Measurements from ENCODE around the gene RASL10A.

RASL10A gene

GRCh38 chr22:29340566-29340965 is 25.1 kb upstream of the RASL10A start:
- no peak for DNase-seq
- in situ Hi-C loops (cut with MboI; ENCODE audit: low pct_unique_long_range_greater_than_20kb, low sequenced_read_pairs), result no loop called here

GRCh38 chr22:29339381-29340235 is 24.1 kb upstream of the RASL10A start:
- no peak for DNase-seq
- in situ Hi-C loops (cut with MboI; ENCODE audit: low pct_unique_long_range_greater_than_20kb, low sequenced_read_pairs), result no loop called here

- DNase-seq, result no peak
- in situ Hi-C loops (cut with MboI; ENCODE audit: low pct_unique_long_range_greater_than_20kb, low sequenced_read_pairs), result no loop called here
These were observed 22.9 kb upstream of the RASL10A start for GRCh38 chr22:29338398-29338797.

GRCh38 chr22:29337631-29338284 is 22.3 kb upstream of the RASL10A start:
- DNase-seq, result no peak
- in situ Hi-C loops (cut with MboI; ENCODE audit: low pct_unique_long_range_greater_than_20kb, low sequenced_read_pairs), result no loop called here

- DNase-seq, result no peak
- in situ Hi-C loops (cut with MboI; ENCODE audit: low pct_unique_long_range_greater_than_20kb, low sequenced_read_pairs), result no loop called here
These were observed 21.4 kb upstream of the RASL10A start for GRCh38 chr22:29336751-29337490.

GRCh38 chr22:29335656-29336055 is 20.2 kb upstream of the RASL10A start:
- no peak for DNase-seq

GRCh38 chr22:29334696-29335344 is 19.3 kb upstream of the RASL10A start:
- in situ Hi-C loops (cut with MboI; ENCODE audit: low pct_unique_long_range_greater_than_20kb, low sequenced_read_pairs), result no loop called here
- DNase-seq, result no peak

More at GRCh38 chr22:29335656-29336055, 20.2 kb upstream of the RASL10A start:
- in situ Hi-C loops (cut with MboI; ENCODE audit: low pct_unique_long_range_greater_than_20kb, low sequenced_read_pairs), result no loop called here

- no peak for DNase-seq
- in situ Hi-C loops (cut with MboI; ENCODE audit: low pct_unique_long_range_greater_than_20kb, low sequenced_read_pairs), result no loop called here
These were observed 18.7 kb upstream of the RASL10A start for GRCh38 chr22:29334148-29334547.

GRCh38 chr22:29332886-29333496 is 17.5 kb upstream of the RASL10A start:
- no peak for DNase-seq
- in situ Hi-C loops (cut with MboI; ENCODE audit: low pct_unique_long_range_greater_than_20kb, low sequenced_read_pairs), result no loop called here

- in situ Hi-C loops (cut with MboI; ENCODE audit: low pct_unique_long_range_greater_than_20kb, low sequenced_read_pairs), result no loop called here
- DNase-seq, result no peak
These were observed 16.3 kb upstream of the RASL10A start for GRCh38 chr22:29331658-29332300.

GRCh38 chr22:29331213-29331612 is 15.7 kb upstream of the RASL10A start:
- DNase-seq, result no peak
- in situ Hi-C loops (cut with MboI; ENCODE audit: low pct_unique_long_range_greater_than_20kb, low sequenced_read_pairs), result no loop called here

- in situ Hi-C loops (cut with MboI; ENCODE audit: low pct_unique_long_range_greater_than_20kb, low sequenced_read_pairs), result no loop called here
- DNase-seq, result no peak
These were observed 15.3 kb upstream of the RASL10A start for GRCh38 chr22:29330753-29331152.

- in situ Hi-C loops (cut with MboI; ENCODE audit: low pct_unique_long_range_greater_than_20kb, low sequenced_read_pairs), result no loop called here
These were observed 14.8 kb upstream of the RASL10A start for GRCh38 chr22:29330291-29330690.

GRCh38 chr22:29329581-29329980 is 14.1 kb upstream of the RASL10A start:
- DNase-seq, result no peak
- in situ Hi-C loops (cut with MboI; ENCODE audit: low pct_unique_long_range_greater_than_20kb, low sequenced_read_pairs), result no loop called here

More at GRCh38 chr22:29330291-29330690, 14.8 kb upstream of the RASL10A start:
- DNase-seq, result no peak

- in situ Hi-C loops (cut with MboI; ENCODE audit: low pct_unique_long_range_greater_than_20kb, low sequenced_read_pairs), result no loop called here
- DNase-seq, result no peak
These were observed 13.3 kb upstream of the RASL10A start for GRCh38 chr22:29328566-29329500.

- in situ Hi-C loops (cut with MboI; ENCODE audit: low pct_unique_long_range_greater_than_20kb, low sequenced_read_pairs), result no loop called here
These were observed 12.6 kb upstream of the RASL10A start for GRCh38 chr22:29328055-29328454.

GRCh38 chr22:29327089-29327764 is 11.7 kb upstream of the RASL10A start:
- in situ Hi-C loops (cut with MboI; ENCODE audit: low pct_unique_long_range_greater_than_20kb, low sequenced_read_pairs), result no loop called here
- DNase-seq, result no peak

More at GRCh38 chr22:29328055-29328454, 12.6 kb upstream of the RASL10A start:
- DNase-seq, result no peak

All from KBM-7 (cell line).